IMR-90 (cell line): ENCODE results near the gene SPESP1.

Source experiments
- BHLHE40 ChIP-seq: fragments of 150-350 bp; IDR thresholded peaks from 2 replicates; pipeline ENCODE4 v1.6.1; 2016; ENCODE audit warnings: mild to moderate bottlenecking, low read depth, low read length
- CEBPB ChIP-seq: IDR thresholded peaks from 2 replicates; pipeline ENCODE4 v1.6.1; 2012; ENCODE audit warnings: low read depth, low read length, improper control_type of control experiment
- ELK1 ChIP-seq: fragments of 150-350 bp; IDR thresholded peaks from 2 replicates; pipeline ENCODE4 v1.6.1; 2016; ENCODE audit warnings: low read depth, mild to moderate bottlenecking, low read length, moderate library complexity, borderline replicate concordance
- POLR2A ChIP-seq: IDR thresholded peaks from 2 replicates; pipeline ENCODE4 v1.6.1; 2012; ENCODE audit warnings: mild to moderate bottlenecking, low read depth, low read length
- RAD21 ChIP-seq: IDR thresholded peaks from 2 replicates; pipeline ENCODE4 v1.6.1; 2012; ENCODE audit warnings: low read length, improper control_type of control experiment
- SMC3 ChIP-seq: fragments of 150-350 bp; IDR thresholded peaks from 2 replicates; pipeline ENCODE4 v1.6.1; 2016; ENCODE audit warnings: low read depth, mild to moderate bottlenecking, antibody characterized with exemption, low read length, moderate library complexity
- USF2 ChIP-seq: fragments of 150-350 bp; IDR thresholded peaks from 2 replicates; pipeline ENCODE4 v1.6.1; 2017; ENCODE audit warnings: mild to moderate bottlenecking, antibody characterized with exemption, low read length, low read depth
- TF ChIP-seq, protein P1 (sequence below): conservative IDR thresholded peaks from 2 replicates; pipeline ENCODE4 v1.5.1; 2012; ENCODE audit warnings: mild to moderate bottlenecking, low read depth, low read length, improper control_type of control experiment

DNA sequence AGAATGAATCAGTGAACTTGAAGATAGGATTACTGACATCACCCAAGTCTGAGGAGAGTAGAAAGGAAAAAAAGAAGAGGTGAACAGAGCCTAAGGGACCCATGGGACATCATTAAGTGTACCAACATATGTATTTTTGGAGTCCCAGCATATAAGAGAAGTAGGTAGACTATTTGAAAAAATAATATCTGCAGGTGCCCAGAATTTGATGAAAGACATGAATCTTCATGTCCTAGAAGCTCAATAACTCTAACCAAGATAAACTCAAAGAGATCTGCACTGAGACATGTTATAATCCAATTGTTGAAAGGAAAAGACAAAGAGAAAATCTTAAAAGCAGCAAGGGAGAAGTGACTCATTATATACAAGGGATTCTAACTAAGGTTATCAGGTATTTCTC, 39.0 kb downstream of the SPESP1 start:
- TF ChIP-seq, protein P1, sequence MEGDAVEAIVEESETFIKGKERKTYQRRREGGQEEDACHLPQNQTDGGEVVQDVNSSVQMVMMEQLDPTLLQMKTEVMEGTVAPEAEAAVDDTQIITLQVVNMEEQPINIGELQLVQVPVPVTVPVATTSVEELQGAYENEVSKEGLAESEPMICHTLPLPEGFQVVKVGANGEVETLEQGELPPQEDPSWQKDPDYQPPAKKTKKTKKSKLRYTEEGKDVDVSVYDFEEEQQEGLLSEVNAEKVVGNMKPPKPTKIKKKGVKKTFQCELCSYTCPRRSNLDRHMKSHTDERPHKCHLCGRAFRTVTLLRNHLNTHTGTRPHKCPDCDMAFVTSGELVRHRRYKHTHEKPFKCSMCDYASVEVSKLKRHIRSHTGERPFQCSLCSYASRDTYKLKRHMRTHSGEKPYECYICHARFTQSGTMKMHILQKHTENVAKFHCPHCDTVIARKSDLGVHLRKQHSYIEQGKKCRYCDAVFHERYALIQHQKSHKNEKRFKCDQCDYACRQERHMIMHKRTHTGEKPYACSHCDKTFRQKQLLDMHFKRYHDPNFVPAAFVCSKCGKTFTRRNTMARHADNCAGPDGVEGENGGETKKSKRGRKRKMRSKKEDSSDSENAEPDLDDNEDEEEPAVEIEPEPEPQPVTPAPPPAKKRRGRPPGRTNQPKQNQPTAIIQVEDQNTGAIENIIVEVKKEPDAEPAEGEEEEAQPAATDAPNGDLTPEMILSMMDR, result no peak
- TF ChIP-seq RAD21 (no peak), BHLHE40 (no peak), ELK1 (no peak), POLR2A (no peak), USF2 (no peak), CEBPB (no peak), SMC3 (no peak)
